Activated T-helper 1 cell treated with anti-CD3 and anti-CD28 coated beads, Interleukin-2, amount 50 U/mL, for 16 hours (primary cell): Measurements from ENCODE around the gene VSX1.
A peak's percentile ranks its signal among the peaks of the same experiment; 100 is the strongest.

Experiments
- DNase-seq, 2 donors: peaks; one replicate each; pipeline ENCODE4 v3.0.0-alpha.2; 2020; ENCODE audit warnings: low read depth in 1 of 2, low spot score in 1 of 2

Gene VSX1

DNA sequence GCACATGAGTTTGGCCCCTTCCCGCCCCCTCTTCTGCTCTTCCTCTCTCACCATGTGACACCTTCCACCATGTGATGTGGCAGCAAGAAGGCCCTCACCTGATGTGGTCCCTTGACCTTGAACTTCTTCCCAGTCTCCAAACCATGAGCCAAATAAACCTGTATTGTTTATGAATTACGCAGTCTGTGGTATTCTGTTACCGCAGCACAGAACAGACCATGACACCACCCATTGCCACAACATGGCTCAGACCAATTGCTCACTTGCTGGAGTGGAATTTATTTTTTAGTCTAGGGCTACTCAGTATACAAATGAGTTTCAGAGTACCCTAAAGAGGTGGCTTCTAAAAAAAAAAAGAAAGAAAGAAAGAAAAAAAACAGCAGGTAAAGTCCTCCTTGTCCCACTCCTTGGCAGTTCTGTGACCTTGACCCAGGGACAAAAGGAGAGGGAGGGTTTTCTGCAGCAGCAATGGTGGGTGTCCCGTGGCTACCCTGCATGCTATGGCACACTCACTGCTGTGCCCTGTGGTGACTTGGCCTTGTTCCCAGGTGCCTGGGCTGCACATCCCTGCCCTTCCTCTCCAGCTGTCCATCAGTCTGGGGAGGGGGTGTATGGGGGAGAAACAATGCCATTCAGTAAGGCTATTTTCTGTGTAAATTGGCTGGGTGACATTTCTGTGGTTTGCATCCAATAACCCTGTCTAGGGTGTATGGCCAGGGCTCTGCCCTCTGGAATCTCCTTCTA, 5.4 kb upstream of the VSX1 start:
- no peak for DNase-seq

DNA sequence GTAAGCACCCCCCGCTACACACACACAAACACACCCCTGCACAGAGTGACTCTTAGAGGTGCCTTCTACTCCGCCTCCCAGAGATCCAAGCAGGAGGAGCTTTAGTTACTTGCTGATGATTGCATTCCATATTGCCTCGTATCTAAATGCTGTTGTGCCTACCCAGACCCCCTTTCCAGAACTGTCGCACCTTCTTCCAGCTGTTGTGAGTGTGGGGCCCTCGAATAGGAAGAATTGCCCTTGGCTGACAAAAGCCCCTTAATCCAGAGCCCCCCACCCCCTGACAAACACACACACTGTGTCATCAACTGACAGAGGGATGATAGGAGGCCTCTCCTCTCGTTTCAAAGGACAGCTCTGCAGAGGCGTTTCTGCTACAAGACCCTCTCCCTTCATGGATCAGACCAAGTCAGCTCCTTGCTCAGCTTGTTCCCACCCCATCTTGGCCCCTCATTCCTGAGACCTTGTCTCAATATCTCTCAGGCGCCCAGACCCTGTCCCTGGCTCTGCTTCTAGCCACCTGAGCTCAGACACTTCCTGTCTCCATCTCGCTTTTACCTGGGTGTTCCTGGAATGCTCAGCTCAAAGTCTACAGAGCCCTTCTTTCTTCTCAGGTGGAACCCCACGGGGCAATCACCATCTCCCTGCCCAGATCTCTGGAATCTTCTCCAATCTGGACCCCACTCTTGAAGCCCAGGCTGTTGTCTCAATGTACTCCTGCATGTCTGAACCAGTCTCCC, 4.0 kb upstream of the VSX1 start:
- no peak for DNase-seq

DNA sequence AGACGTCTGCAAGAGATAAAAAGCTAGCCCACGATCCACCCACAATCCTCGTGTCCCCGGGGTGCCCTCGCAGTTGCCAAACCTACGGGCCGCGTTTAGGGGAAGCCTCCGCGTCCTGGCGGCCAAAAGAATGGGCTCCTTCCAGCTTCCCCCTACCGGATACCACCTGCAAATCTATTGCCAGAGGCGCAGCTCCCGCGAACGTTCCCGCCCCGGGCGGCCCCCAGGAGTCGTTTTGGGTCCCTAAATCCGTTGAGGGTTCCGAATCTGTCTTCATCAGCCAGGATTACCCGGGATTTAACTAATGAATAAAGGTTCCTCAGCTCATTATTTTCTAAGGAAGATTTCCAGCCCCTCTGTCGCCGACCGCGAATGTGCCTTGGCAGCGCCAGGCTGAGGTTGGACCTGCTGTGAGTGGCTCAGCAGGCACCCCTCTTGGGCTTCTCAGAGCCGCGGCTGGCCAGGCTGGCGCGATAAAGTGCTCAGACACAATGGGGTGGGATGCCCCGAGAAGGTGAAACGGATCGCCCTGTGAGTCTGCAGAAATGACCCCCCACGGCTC, 2.8 kb upstream of the VSX1 start:
- no peak for DNase-seq

DNA sequence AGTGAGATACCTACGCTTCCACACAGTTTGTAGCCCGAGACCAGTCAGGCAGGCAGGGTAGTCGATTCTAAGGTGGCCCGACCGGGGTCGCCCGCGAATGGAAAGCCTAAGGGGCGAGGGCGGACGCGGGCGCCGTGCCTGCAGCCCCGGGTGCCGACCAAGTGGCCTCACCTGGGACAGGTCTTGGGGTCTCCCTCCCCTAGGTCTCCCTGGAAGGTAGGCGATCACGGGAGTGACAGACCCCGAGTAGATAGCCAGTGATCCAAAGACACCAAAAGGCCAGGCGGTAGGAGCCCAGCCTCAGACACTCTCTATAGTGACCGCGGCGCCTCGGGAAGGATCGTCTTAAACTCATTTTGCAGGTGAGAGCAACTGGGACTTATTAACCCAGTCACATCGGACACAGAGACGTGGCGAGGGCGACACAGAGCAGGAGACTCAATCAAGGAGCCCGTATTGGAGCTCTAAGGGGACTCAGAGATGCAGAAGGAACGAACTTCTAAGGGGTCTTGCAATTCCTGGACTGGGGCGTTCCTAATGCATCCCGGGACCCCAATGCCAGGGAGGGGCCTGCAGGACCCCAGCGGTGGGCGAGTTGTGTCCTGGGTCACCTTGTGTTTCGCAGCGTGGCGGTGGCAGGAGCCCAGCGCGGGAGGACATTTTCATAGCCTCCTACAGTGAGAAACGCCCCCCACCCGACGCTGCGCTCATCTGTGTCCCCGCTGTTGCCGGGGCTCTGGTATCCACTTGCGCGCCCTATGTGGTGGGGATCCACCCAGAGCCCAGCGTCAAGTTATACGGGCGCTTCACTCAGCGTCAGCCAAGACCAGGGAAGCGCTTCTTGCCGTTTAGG, 2.1 kb upstream of the VSX1 start:
- DNase-seq, result peak in 1 of 2 donors; percentile 28

DNA sequence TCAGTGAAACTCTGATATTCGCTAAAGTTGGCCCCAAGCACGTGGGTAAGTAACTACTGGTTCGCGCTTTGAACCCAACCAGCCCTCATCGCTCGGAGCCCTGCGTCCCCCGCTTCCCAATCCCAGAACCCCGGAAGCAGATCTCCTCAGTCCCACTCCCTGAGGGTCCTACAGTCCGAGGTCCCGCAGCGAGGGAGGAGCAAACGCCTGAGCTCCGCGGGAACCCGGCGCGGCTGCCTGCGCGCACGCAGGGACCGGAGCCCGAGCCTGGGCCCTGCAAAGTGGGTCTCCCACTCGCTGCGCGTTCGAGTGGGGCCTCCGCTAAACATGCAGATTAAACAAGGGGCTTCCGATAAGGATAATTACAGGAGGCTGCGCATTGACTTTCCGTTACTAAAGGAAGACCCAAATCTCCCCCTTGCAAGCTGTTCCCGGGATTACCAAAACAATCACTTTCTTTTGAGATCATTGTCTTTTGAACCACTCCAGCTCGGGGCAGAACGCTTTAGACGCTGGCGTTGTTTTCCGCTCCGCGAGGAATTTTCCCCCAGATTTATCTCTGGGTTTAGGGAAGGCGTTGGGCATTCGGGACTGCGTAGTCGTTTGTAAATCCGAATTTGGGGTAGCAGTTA, 1.3 kb upstream of the VSX1 start:
- DNase-seq, result no peak

DNA sequence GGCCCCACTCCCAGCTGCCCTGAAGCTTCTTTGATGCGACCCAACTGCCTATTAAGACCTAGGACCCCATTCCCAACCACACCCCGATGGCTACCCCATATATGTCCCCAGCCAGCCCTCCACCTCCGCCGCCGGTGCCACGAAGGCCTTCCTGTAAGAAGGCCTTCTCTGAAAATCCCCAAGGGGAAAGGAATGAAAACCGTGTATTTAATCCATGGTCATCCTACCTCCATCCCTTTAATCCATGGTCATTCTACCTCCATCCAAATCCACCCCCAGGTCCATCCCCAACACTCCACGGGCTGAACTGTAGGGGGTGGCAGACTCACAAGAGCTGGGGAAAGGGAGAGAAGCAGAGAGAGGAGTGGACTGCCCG, 545 bp upstream of the VSX1 start:
- no peak for DNase-seq

DNA sequence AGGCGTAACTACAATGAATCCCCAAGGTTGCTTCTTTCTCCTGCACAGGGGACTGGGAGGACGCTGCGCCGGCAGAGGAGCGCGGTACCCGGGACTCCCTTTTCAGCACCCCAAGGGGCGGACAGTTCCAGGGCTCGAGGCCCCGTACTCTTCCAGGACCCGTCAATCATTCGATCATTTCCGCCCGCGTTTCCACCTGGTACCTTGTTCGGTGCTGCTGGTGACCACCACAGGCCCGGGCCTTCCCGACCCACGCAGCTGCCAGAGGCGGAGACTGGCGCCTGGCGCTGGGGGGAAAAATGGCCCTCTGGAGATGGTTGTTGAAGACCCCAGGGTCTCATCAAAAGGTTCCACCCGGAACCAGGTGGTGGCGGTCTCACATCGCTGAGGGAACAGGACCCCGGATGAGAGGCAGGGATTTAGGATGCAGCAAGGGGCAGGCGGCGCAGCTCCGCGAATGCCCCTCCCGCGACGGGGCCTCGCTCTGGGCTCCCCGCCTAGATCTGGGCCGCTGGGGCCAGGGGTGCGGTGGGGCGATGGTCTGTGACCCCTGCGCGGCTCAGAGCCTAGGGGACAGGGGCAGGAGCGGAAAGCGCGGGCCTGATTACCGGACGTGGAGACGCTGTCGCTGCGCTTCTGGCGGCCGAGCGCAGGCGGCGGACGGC, 744 bp downstream of the VSX1 start:
- DNase-seq, result no peak

DNA sequence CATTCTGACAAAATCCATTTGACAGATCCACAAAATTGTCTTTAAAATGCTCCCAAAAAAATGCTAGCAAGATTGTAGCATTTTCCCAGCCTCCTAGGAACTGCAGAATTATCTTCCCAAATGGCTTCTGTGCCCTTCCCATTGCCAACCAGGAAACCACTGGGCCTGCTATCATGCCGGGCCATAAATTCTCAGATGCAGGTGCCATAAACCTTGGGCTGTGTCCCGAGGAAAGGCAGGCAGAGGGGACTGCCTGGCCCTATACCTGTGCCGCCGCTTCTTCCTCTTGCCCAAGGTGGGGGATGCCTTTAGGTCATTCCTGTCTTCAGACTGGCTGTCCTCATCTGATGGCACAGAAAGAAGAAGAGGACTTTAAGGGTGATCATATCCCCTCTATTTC, 2.8 kb downstream of the VSX1 start:
- DNase-seq, result no peak

DNA sequence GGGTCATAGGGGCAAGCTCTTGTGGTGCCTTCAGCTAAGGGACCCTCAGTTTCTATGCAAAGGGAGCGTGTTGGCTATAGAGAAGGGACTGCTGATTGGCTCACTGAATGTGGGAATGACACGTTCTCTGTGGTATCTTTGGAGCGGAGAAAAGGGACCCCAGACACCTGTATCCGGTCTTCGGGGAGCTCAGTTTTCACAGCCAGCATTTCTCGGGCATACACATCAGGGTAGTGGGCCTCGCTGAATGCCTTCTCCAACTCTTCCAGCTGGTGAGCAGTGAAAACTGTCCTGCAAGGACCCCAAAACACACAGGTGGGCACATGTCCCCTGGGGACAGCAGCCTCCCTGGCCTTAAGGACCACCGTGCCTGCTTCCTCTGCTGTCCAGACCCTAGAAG, 3.3 kb downstream of the VSX1 start:
- no peak for DNase-seq

DNA sequence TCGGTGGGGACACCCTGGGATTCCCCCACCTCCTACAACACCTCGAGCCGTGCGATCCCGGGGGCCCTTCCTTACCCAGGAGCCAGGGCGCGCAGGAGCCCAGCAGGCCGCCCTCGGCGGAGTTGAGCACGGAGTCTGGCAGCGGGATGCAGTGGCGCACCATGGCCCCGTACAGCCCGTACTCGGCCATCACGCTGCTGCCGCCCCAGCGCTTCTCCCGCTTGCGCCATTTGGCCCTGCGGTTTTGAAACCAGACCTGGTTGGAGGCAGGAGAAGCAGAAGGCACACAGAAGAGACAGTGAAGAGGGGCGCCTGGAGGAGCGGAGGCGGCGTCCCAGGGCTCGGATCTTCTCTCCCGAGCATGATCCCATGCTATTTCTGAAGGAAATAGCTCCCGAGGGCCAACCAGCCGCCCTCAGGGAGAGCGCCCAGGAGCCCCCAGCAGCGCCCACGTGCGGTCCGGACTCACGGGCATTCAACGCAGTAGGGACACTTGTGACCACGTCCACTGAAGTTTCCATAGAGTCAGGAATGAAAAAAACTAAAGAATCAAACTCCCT, 4.3 kb downstream of the VSX1 start:
- DNase-seq, result no peak

DNA sequence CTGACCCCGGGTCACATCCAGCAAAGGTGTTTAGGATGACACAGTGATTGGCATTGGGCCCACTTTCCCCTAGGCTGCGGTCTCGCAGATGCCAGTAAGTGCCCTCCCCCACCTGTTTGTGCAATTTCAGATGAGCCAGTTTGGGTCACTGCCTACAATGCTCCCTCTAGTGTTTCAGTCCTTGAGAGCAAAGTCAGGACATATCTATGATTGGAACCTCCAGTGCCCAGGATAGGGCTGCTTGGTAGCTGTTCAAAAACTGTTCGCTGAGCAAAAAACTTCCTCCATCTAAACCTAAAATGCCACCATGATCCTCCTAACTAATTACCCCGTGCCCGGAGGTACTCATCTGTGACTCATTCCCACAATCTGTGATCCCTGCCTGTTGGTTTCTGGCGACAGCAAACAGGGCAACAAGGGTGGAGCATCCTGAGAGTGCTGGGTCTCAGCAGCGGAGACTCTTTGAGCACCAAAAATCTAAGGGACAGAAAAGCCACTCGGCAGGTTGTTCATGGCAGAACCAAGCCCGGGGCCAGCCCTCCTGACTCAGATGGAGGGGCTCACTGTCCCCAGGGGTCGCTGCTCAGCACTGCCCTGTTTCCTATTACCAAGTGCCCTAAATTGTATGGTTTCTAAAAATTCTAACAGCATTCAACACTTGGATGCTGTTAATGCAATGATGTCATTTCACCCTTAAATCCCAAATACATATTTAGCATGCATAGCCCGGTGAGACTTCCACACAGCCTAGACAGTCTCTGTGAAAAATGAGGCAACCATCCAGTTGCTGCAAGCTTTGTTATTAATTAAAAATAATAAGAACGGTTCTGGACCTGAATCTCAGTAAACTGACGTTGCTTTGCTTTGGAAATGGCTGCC, 5.0 kb downstream of the VSX1 start:
- no peak for DNase-seq

DNA sequence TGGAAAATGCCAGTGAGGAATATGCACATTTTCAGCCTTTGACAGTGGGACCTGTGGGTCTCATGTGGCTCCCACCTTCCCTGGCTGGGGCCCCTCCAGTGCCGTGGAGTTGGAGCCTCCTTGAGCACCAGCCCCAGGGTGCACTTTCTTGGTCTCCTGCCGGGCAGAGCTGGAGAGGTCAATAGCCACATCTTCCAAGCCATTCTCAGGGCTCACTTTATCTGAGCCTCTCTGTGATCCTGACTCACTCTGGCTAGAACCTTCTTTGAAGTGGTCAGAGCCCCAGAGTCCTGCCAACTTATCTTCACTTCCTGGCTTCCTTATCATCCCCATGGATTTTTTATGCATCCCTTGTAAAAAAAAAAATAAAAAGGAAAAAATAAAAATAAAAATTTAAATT, 5.7 kb downstream of the VSX1 start:
- no peak for DNase-seq

DNA sequence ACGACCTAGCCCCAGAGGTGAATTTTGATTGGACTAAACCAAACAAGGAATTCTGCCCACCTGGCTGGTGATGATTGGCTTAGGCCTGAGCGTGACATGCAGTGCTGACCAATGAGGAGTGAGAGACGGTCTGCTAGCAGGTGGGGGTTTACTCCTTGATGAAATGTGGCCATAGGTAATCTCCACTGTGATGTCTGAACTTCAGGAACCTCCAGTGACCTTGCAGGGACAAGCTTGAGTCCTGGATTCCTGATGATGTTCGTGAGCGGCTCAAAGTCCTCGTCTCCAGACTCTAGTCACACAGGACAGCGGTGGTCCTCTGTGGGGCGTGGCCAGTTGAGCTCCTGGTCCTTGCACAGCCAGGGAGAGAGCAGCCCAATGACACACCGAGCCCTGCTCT, 8.4 kb downstream of the VSX1 start:
- no peak for DNase-seq

DNA sequence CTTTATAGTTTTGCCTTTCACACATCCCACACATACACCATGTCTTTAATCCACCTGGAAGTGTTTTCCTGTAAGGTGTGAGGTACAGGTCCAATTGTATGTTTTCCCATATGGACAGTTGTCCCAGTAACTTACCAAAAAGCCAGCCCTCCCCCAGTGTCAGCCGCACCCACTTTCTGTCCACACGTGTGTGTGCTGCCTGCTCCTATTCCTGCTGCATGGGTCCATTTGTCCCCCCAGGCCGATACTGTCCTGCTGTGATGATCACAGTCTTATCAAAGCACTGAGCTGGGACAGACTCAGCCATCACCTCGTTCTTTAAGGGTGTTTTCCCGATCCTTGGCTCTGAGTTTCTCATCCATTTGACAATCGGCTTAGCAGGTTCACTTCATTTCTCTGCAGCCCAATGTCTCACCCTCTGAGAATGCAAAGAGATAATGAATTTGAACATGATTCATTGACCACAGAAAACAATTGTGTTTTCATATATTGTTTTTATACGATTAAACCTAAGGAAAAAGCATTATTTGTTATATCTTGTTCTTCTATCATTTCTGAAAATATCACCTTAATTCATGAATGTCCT, 9.6 kb downstream of the VSX1 start:
- DNase-seq, result no peak

DNA sequence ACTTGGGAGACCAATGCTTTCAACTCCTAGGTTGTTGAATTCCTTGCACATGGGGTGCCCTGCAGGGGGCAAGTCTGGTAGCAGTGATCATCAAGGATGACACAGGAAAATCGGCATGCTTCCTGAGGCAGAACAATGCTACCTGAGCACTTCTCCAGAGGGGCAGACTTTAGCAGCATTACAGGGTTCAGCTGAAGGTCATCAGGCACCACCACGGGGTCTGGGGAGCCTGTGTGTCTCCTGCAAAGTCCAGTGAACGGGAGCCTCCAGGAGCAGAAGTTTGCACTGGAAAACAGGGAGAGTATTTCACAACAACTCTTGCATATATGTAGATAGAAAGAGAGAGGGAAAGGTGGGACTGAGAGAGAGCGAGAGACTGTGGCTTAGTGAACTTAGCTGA, 10.2 kb downstream of the VSX1 start:
- DNase-seq, result no peak

DNA sequence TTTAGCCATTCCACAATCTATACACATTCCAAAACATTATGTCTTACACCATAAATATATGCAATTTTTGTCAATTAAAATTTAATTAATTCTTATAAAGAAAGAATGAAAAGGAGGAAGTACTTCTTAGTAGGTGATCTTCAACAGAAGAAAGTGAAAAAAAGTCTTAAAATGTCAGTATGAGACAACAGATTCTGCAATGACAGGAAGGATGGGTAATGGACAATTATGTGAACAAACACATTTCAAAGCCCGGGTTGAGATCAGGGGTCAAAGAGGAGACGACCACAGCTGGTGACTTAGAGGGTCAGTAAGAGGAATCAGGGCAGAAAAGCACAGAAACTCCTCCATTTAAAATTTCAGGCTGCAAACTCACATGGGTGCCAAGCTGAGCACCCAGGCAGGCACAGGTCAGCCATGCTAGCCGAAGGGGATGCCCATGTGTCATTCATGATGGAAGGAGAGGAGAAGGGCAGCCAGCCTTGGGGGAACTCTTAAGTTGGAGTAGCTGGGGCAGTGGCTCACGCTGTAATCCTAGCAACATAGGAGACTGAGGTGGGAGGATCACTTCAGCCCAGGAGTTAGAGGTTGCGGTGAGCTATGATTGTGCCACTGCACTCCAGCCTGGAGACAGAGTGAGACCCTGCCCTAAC, 11.0 kb downstream of the VSX1 start:
- no peak for DNase-seq

DNA sequence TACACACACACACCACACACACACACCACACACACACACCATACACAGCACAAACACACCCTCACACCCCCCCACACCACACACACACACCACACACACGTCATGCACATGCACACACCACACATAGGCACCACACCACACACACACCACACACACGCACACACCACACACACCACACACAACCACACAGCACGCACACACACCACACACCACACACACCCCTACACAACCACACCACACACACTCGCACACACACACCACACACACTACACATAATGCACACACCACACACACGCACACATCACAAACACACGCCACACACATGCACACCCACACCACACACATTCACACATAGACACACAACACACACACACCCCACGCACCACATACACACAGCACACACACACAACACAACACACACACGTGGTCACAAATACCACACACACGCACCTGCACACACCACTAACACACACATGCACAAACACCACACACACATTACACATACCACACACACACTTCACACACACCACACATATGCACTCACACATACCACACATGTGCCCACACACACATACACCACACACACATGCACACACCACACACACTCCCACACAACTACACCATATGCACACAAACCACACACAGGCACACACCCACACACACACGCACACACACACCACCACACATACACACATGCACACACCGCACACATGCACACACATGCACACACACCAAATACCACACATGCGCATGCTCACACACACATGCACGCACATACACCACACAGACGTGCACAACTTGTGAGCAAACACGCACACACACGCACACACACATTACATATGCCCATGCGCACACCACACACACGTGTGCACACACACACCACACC, 14.6 kb downstream of the VSX1 start:
- no peak for DNase-seq

DNA sequence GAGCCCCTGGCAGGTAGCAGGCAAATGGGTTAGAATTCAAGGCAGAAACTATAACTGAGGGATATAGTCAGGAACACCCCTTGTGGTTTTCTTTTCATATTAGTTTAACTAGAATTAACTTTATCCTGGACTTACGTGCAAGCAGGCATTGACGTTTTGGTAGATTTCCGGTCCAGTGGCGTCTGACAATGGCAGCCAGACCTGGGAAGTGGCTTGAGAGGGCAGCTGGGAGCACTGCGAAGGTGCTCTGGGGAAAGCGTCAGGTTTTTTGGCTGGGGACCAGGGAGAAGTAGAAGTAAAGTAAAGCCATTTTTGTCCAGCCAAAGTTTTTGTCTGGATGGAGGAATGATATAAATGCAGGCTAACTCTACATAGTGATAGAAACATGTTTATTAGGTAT, 15.6 kb downstream of the VSX1 start:
- DNase-seq, result no peak
